H1 (cell line): ENCODE measurements around the gene CC2D1B. TPM values are rescaled to one million over a fixed set of nuclear protein-coding genes. Genes with fewer than 3 reads are reported as not detected.

Source experiments
- KDM1A ChIP-seq: fragments of 200-600, 300-600 bp; sonication (generic); IDR thresholded peaks from 2 replicates; pipeline ENCODE4 v1.7.1; 2016; ENCODE audit warnings: mild to moderate bottlenecking, low read length, borderline replicate concordance
- RNF2 ChIP-seq: fragments of 200-900, 300-1000 bp; sonication (generic); IDR thresholded peaks from 2 replicates; pipeline ENCODE4 v1.7.1; 2016; ENCODE audit warnings: borderline replicate concordance, low read depth, mild to moderate bottlenecking, antibody characterized with exemption, low read length; ENCODE audit not compliant: poor library complexity, severe bottlenecking; ENCODE audit errors: missing control alignments
- polyA plus RNA-seq, 7 experiments: library from polyadenylated mRNA; depleted of rRNA in 3 of 7; stranded (reverse) in 5 of 7; unstranded in 2 of 7; fragments of >200 nt in 5 of 7; fragments of 200-250 nt in 2 of 7; gene quantifications; 1 replicate in 5 of 7; 2 replicates in 1 of 7; 4 replicates in 1 of 7; pipeline versions ENCODE4 v1.2.1 to v1.2.3, GENCODE V29; 2011 to 2013; ENCODE audit warnings: missing spikeins in 2 of 7, mixed read lengths in 2 of 7
- total RNA-seq: library from RNA; stranded (reverse); fragmentation: NEBNext Ultra II Directional; extraction: Animal tissue kit (Norgen Biotek cat#: 25700); gene quantifications from 2 replicates; pipeline ENCODE4 v1.2.1, GENCODE V29; 2021
- TF ChIP-seq, protein P1 (sequence below): IDR thresholded peaks from 2 replicates; pipeline ENCODE4 v1.6.1; 2012; ENCODE audit warnings: low read length, inconsistent platforms

CC2D1B gene
- total and polyA plus RNA-seq, 2 of the 8 experiments (the other 6 are each of a cell fraction or from before 2014, with no cell fraction given) = 7.4 to 13.1 TPM

DNA sequence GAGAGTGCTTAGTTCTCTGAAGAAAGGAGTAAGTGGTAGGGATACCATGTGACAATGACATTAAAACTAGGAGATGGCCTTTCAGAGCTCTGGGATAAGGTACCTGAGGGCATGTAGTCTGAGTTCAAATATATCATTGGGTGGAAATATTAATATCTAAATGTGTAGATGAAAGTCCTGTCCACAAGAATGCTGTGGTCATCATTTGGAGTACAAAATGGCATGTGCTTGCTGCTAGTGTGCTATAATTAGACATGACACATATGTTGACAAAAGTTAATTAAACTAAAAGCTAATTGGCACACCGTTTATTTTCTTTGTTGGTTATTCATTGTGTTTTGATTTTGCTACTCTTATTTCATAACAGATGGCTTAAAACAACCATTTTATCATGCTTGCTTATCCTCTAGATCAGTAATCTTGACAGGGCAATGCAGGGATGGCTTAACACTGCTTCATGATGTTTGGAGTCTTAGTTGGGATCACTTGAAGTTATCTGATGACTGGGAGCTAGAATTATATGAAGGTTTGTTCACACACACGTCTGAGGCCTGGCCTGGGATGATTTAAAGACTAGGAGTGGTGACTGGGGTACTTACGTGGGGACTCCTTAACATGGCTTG lies 31.0 kb downstream of the CC2D1B start (continued):
- TF ChIP-seq, protein P1, sequence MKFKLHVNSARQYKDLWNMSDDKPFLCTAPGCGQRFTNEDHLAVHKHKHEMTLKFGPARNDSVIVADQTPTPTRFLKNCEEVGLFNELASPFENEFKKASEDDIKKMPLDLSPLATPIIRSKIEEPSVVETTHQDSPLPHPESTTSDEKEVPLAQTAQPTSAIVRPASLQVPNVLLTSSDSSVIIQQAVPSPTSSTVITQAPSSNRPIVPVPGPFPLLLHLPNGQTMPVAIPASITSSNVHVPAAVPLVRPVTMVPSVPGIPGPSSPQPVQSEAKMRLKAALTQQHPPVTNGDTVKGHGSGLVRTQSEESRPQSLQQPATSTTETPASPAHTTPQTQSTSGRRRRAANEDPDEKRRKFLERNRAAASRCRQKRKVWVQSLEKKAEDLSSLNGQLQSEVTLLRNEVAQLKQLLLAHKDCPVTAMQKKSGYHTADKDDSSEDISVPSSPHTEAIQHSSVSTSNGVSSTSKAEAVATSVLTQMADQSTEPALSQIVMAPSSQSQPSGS = no peak
- TF ChIP-seq RNF2 = no peak
- no peak for TF ChIP-seq KDM1A
